ENCODE measurements around the gene FAM117A.

FAM117A gene

DNA sequence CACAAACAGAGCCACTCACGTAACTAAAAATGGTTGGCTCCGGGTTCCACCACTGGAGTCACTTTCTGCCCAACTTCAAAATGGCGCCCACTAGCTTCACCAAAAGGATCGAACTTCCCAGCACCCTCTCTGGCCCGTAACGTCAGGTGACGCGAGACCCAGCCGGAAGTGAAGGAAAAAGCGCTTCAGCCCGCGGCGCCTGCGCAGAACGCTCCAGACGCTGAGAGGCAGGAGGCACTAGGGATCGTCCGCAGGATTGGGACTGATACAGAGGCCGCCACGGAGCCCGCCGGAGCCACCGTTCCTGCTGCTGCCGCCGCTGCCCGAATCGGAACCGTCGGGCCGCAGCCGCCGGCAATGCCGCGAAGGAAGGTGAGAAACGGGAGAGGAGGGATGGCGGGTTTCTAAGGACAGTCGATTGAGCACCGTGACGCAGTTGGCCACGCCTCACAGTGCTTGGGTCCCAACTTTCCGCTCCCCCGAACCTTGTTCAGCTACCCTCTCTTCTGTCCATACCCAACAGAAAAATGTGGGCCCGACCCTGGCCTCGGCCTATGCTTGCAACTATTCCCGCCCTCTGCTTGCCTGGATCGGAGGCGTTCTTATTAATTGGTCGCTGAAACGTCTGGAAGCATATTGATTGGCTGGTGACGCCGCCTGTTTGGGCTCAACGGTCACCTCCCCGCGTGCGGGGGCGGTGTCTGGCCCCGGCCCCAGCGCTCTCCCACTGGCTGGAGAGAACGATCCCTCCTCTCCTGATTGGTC, 24.7 kb upstream of the FAM117A start, which contains the start of gene KAT7:
Gene KAT7, plus strand, starts transcription at position 204 of the 765 bp plus-strand sequence. Its CDS starts 154 bp downstream, at position 358.
- TF ChIP-seq, protein P1, sequence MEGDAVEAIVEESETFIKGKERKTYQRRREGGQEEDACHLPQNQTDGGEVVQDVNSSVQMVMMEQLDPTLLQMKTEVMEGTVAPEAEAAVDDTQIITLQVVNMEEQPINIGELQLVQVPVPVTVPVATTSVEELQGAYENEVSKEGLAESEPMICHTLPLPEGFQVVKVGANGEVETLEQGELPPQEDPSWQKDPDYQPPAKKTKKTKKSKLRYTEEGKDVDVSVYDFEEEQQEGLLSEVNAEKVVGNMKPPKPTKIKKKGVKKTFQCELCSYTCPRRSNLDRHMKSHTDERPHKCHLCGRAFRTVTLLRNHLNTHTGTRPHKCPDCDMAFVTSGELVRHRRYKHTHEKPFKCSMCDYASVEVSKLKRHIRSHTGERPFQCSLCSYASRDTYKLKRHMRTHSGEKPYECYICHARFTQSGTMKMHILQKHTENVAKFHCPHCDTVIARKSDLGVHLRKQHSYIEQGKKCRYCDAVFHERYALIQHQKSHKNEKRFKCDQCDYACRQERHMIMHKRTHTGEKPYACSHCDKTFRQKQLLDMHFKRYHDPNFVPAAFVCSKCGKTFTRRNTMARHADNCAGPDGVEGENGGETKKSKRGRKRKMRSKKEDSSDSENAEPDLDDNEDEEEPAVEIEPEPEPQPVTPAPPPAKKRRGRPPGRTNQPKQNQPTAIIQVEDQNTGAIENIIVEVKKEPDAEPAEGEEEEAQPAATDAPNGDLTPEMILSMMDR (IDR thresholded peaks at IDR 0.05; ENCODE audit: low read length, missing control alignments): no peak
- H3K4me3 ChIP-seq (replicated peaks; ENCODE audit: low read depth, low read length): peak within 1 kb of the TSS; percentile 76
- DNase-seq (ENCODE audit: low read depth): peak; percentile 100

DNA sequence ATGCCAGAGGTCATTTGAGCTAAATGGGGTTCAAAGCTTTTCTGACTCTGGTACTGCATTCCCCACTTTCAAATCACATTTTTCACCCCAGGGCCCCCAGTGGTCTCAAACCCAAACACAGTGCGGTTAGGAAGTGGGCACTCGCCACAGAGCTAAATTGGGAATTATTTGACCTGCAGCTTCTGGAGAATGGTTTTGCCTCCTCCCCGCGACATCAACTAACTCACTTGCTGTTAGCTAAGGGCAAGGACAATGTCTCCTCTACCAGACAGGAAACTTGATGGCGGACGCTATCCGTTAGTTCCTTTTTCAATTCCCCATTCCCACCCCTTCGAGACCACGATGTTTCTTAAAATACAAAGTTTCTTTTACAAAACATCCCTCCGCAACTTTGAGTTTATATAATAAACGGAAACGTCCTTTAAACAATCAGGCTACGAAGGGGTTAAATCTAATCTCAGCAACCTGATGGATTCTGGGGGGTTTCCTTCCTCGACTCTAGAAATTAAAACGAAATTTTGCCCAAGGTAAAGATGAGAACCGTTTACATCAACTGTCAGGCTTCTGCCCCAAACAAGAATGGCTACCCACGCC, 24.1 kb upstream of the FAM117A start:
- TF ChIP-seq, protein P1 (IDR thresholded peaks at IDR 0.05; ENCODE audit: low read length, missing control alignments): no peak
- peak overlapping the region; percentile 76 for H3K4me3 ChIP-seq (replicated peaks; ENCODE audit: low read depth, low read length)
- DNase-seq (ENCODE audit: low read depth): no peak

DNA sequence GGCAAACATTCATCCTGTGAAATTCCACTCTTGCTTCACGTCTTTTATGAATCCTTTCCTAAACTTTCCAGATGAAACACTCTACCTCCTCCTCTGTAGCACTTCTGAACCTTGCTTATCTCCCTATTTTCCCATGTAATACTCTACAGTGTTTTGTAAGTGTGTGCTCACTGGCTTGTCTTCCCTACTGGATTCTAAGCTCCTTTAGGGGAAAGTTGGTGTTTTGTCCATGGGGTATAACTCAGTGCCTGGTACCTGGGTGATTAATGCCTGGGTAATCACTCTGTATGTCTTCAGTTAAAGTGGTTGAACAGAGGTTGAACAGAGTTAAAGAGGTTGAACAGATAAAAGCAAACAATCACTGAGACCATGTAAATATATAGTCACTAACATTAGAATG, 20.7 kb upstream of the FAM117A start:
- DNase-seq (ENCODE audit: low read depth): no peak
- H3K4me3 ChIP-seq (replicated peaks; ENCODE audit: low read depth, low read length): no peak overlapping the region
- TF ChIP-seq, protein P1 (IDR thresholded peaks at IDR 0.05; ENCODE audit: low read length, missing control alignments): no peak

DNA sequence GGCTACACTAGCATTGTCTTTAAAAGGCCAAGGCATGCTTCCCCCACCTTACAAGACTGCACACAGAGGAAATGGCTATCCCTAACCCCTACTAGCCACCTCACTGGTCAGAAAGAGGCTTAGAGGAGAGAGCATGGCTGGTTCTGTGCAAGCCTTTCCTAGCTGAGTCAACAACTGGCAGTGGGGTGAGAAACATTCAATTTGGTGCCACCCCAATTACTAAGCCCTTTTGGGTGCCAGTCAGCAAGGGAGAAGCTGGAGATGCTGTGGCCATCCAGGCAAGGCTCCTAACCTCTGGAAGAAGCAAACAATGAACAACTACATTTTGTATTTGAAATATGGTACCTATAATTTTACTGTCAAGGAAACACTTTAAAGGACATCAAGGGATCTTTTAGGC, 19.9 kb upstream of the FAM117A start:
- H3K4me3 ChIP-seq (replicated peaks; ENCODE audit: low read depth, low read length): no peak overlapping the region
- TF ChIP-seq, protein P1 (IDR thresholded peaks at IDR 0.05; ENCODE audit: low read length, missing control alignments): no peak
- no peak for DNase-seq (ENCODE audit: low read depth)

DNA sequence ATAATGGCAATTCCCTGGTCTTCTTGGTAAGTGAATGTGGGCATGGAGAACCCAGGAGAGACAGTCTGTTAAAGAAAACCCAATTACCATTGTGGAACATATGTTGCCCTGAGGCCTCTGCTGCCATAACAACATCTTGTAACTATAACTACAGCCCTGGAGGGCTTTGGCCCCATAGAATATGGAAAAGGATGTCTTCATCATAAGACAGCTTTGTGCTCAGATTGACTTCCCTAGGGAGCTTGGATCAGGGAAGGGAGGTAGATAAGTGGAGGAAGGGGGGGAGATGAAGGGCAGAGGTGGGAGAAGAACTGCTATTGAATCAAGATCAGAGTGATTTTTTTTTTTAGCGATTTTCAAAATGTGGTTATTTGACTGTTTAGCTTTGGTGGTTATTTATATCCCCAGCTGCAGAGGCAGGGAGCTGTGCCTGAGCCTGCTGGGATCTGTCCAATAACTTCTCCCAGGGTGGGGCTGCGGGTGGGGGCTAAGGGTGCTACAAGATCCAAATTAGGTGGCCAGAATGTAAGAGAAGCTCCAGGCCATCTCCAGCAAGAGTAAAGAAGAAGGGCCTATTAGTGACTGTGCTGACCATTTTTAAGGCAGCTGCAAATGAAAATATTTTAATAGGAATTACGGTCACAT, 19.3 kb upstream of the FAM117A start:
- TF ChIP-seq, protein P1 (IDR thresholded peaks at IDR 0.05; ENCODE audit: low read length, missing control alignments): no peak
- H3K4me3 ChIP-seq (replicated peaks; ENCODE audit: low read depth, low read length): no peak overlapping the region
- no peak for DNase-seq (ENCODE audit: low read depth)

DNA sequence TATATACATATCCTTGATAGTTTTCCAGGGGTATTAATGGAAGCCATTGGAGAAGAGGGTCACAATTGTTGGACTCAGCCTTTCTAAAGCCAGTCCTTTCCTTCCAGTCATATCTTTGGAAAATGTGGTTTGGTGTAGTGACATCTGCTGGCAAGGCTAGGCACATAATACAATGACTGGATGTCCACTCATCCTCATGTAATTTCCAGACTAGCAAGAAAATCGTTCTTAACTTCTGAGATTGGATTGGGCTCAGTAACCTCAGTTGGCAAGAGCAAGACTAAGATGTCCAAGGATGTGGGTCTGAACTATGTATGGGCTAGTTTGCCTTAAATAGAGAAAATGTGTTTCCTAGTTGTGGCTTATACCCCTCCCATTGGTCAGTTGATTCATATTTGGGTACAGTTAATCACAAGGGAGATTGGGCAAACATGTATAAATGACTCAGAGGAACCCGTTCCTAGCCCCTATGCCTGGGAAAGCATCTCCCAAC, 15.9 kb upstream of the FAM117A start:
- no peak overlapping the region for H3K4me3 ChIP-seq (replicated peaks; ENCODE audit: low read depth, low read length)
- TF ChIP-seq, protein P1 (IDR thresholded peaks at IDR 0.05; ENCODE audit: low read length, missing control alignments): peak; percentile 73
- peak; percentile 88 for DNase-seq (ENCODE audit: low read depth)

Measured in fibroblast of pulmonary artery (primary cell).